Measurements from ENCODE around the gene TATDN2.
"Not testable (repeated sequence)": the region's sequence is repeated elsewhere in the genome, so short reads cannot be mapped to it uniquely, and the experiment has no call there.

Gene TATDN2

GRCh38 chr3:10266936-10267335, 18.7 kb downstream of the TATDN2 start:
- peak in 3 of 10 donors; percentile 7 to 44 (median 39) for DNase-seq
- intact Hi-C loops (cut with DNase I), result not testable (repeated sequence)

- no peak for DNase-seq
- intact Hi-C loops (cut with DNase I), result no loop called here
These were observed 19.9 kb downstream of the TATDN2 start for GRCh38 chr3:10268116-10268515.

GRCh38 chr3:10268930-10269329, 20.7 kb downstream of the TATDN2 start:
- intact Hi-C loops (cut with DNase I), result no loop called here
- DNase-seq, result peak in 3 of 10 donors; percentile 29 to 39 (median 36)

GRCh38 chr3:10269443-10269842, 21.2 kb downstream of the TATDN2 start:
- intact Hi-C loops (cut with DNase I), result no loop called here
- DNase-seq, result peak in 2 of 10 donors; percentile 11 to 24

GRCh38 chr3:10272476-10272875, 24.2 kb downstream of the TATDN2 start:
- peak in 1 of 10 donors; percentile 66 for DNase-seq
- intact Hi-C loops (cut with DNase I), result not testable (repeated sequence)

- intact Hi-C loops (cut with DNase I), result no loop called here
- no peak for DNase-seq
These were observed 24.7 kb downstream of the TATDN2 start for GRCh38 chr3:10272977-10273376.

- DNase-seq, result no peak
- intact Hi-C loops (cut with DNase I), result no loop called here
These were observed 25.5 kb downstream of the TATDN2 start for GRCh38 chr3:10273702-10274305.

GRCh38 chr3:10274601-10275000, 26.3 kb downstream of the TATDN2 start:
- no peak for DNase-seq
- intact Hi-C loops (cut with DNase I), result no loop called here

GRCh38 chr3:10277115-10277625, 28.9 kb downstream of the TATDN2 start:
- DNase-seq, result peak in 1 of 10 donors; percentile 39
- intact Hi-C loops (cut with DNase I), result no loop called here

- peak in 3 of 10 donors; percentile 39 to 75 (median 61) for DNase-seq
- intact Hi-C loops (cut with DNase I), result no loop called here
These were observed 30.2 kb downstream of the TATDN2 start for GRCh38 chr3:10278501-10278900.

GRCh38 chr3:10279384-10280176, 31.3 kb downstream of the TATDN2 start:
- peak in 3 of 10 donors; percentile 54 to 73 (median 55) for DNase-seq
- intact Hi-C loops (cut with DNase I), result no loop called here

GRCh38 chr3:10280177-10280529, 31.9 kb downstream of the TATDN2 start:
- peak in 3 of 10 donors; percentile 29 to 60 (median 54) for DNase-seq
- intact Hi-C loops (cut with DNase I), result no loop called here

GRCh38 chr3:10280571-10280970, 32.3 kb downstream of the TATDN2 start:
- DNase-seq, result peak in 2 of 10 donors; percentile 8 to 55
- intact Hi-C loops (cut with DNase I), result no loop called here

GRCh38 chr3:10281951-10282350, 33.7 kb downstream of the TATDN2 start:
- intact Hi-C loops (cut with DNase I), result no loop called here
- no peak for DNase-seq

GRCh38 chr3:10283638-10284037, 35.4 kb downstream of the TATDN2 start:
- peak in 3 of 10 donors; percentile 13 to 41 (median 25) for DNase-seq
- intact Hi-C loops (cut with DNase I), result no loop called here

- intact Hi-C loops (cut with DNase I), result no loop called here
- DNase-seq, result peak in 1 of 10 donors; percentile 50
These were observed 36.2 kb downstream of the TATDN2 start for GRCh38 chr3:10284496-10284895.

GRCh38 chr3:10285272-10286132, 37.2 kb downstream of the TATDN2 start:
- peak in 7 of 10 donors; percentile 29 to 92 (median 61) for DNase-seq
- intact Hi-C loops (cut with DNase I), result no loop called here

- no peak for DNase-seq
- intact Hi-C loops (cut with DNase I), result no loop called here
These were observed 37.9 kb downstream of the TATDN2 start for GRCh38 chr3:10286133-10286524.

GRCh38 chr3:10286596-10287295, 38.5 kb downstream of the TATDN2 start:
- DNase-seq, result peak in 3 of 10 donors; percentile 42 to 63 (median 46)
- intact Hi-C loops (cut with DNase I), result no loop called here

- peak in 2 of 10 donors; percentile 20 to 73 for DNase-seq
- intact Hi-C loops (cut with DNase I), result no loop called here
These were observed 39.8 kb downstream of the TATDN2 start for GRCh38 chr3:10287936-10288574.
